AG08396 (cell line): Measurements from ENCODE around the gene METTL13.

Experiments
- DNase-seq: peaks from one replicate; pipeline ENCODE4 v3.0.0; 2012; ENCODE audit warnings: low spot score, mixed read lengths

The METTL13 gene

DNA sequence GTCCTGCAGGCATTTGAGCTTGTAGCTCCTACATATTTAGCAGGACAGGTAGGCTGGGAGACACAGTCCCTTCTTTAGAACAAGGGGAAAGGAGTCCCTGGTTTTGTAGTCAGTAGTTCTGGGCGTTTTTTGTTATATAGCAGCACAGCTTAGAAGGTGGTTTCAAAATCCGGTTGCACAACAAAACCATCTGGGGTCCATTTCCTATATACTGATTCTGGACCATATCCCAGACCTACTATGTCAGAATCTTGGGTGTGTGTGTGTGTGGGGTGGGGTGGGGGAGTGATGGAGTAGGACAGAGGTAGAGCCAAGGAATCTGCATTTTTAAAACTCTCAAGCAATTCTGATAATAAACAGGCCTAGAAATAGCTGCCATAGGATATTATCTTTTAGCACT is 21.6 kb downstream of the METTL13 start:
- DNase-seq = no peak

DNA sequence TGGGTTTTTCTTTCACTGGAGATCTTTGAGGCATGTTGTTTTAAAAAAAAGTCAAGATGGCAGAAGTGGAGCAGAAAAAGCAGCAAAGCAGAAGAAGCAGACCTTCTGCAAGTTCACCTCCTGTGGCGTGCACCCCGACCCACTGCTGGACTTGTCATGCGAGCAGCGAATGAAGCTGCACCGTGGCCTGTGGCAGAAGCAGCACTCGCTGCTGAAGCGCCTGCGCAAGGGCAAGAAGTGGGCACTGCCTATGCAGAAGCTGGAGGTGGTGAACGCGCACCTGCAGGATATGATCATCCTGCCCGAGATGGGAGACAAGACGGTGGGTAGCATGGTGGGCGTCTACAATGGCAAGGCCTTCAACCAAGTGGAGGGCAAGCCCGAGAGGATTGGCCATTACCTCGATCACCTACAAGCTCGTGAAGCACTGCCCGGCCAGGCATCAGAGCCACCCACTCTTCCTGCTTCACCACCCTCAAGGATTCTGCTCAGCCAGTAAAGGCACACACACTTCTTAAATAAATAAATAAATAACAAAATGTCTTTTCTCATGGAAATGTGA is 22.1 kb downstream of the METTL13 start:
- DNase-seq = no peak

DNA sequence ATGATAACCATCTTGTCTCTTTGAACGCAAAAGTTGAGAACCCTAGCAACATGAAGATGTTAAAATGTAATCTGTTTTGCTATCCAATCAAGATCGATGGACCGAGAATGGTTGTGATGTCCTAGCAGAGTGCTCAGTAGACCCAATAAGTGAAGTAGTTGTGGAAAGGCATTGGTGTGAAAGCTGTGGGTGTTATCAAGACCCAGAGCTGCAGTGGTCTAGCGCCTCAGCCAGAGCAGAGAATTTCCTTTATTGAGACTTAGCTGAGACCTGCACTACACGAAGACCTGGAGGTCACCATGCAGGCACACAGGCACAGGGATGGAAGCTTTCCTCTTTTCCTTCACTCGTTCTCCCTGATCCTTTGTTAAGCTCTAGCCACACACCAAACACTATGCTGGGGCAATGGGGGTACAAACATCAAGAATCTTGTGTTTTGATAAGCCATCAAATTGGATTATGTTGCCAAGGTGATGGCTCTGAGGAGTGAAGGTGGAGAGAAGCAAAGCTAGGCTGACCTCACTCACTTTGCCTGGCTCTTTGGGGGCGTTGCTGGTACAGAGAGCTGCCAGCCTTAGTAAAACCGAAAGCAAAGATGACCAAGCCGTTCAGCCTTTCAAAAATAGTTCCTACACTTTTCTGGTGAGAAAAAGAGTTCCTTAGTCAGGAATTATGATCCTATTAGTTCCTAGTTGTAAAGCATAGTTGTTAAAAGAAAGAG is 24.1 kb downstream of the METTL13 start:
- peak; percentile 27 for DNase-seq

DNA sequence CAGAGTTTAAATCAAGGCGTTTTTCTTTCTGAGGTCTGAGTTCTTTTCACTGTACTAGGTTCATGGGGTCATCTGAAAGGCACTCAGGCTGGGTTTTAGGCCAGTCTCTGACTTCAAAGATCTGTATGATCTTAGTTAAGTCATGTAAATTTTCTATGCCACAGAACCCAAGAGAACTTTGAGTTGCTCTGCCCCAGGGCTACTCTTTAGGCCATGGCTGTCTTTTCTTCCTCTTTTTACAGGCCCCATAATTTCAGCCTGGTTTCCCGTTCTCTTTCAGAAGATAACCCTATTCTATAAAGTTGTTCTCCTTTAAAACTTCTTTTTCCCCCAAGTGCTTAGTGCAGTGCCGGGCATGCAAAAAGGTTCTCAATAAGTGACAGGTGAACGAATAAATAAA is 26.1 kb downstream of the METTL13 start:
- no peak for DNase-seq

DNA sequence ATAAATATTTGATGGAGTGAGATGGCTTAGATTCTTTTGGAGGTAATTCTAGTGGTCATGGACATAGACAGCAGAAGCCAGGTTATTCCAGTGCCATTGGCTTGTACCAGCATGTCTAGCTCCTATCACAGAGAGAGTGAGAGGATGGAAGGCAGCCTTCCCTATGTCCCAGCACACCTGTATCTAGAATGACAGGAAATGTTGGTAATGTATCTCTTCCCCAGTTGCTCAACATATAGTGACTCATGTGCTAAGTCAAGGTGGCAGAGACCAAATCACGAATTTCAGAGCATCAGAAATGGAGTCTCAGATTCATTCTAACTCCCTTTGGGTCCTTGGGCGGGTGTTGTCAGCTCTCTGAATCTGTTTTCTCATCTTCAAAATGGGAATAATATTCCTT is 28.4 kb downstream of the METTL13 start:
- DNase-seq = no peak

DNA sequence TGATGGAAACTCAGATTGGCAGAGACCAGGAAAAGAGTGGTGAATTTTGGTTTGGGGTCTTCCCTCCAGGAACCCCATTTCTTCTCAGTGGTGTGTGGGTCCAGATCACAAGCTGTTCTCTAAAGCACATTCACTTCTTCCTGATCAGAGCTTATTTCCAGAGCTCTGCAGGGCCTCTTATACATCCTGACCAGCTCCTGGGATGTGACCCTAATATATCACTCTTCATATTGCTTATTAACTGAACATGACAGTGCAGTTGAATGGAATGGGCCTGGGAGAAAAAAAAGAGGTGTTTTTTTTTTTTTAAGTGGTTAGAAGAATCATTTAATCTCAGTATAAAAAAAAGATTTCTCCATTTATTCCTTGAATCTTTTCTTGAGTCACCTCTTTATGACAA is 30.2 kb downstream of the METTL13 start:
- no peak for DNase-seq

DNA sequence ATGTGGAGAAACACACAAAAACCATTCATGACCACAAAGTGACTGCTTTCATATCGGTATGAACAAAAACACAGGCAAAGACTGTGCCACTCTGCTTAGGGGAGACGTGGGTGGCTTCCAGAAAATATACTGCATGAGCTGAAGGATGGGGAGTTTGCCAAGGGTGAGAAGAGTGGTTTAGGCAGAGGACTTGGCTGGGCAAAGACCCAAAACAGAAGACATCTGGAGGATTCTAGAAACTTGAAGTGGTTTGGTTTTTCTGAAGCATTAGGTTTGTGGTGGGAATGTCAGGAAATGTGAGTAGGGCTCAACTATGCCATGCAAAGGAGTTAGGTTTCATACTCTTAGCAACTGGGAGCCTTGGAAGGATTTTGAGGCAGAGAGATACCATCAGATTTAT is 33.2 kb downstream of the METTL13 start:
- DNase-seq = peak; percentile 17

DNA sequence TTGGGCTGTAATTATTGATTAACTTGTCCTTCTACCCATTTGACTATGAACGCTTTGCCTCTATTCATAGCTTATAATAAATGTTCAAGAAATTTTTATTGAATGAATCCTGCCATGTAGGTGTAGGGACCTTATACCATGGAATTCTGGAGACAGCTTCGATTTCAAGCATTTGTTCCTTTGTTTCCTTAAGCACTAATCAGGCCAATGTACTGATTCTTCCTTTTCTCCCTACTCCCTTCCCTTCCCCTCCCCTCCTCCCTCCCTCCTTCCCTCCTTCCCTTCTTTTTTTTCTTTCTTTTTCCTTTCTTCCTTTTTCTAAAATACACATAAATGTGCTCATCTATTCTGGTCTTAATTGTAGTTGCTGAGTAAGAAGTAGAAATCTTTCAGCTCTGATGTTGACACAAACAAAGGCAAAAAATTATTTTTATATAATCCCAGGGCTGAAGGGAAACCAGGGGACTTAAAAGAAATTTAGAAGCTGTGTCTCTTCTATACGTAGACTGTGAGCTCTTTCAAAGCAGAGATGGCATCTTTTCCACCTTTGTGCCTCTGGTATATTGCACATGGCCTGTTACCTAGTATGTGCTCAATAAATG is 34.9 kb downstream of the METTL13 start:
- no peak for DNase-seq

DNA sequence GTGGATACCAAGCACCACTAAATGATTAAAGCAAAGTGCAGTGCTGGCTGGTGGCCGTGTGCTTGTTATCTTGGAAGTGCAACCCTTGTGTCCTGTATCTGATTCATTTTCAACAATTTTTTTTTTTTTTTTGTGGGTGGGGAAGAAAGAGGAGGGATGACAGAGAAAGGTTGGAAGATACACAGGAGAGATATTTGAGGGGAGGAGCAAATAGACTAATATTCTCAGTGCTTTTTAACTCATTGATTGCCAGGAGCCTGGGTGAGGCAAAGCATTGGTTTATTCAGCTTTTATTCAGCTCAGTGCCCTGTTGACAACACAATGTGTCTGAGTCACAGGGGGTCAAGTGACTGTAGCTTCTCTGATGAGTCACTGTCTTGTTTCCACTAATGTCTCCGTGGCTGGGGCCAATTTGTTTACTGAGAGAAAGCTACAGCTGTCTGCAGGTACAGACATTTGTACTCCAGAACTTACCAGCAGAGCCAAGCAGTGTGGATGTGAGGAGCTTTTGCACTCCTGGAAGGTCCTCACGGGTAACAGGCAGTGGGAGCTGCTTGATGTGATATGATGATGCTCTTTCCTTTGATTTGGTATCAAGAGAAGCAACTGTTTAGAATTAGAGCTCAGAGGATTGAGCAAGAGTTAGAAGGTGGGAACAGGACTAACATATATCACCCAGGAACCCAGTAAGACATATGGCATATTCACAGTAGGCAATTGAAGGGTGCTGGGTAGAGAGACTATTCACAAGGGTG is 36.2 kb downstream of the METTL13 start:
- peak; percentile 68 for DNase-seq

DNA sequence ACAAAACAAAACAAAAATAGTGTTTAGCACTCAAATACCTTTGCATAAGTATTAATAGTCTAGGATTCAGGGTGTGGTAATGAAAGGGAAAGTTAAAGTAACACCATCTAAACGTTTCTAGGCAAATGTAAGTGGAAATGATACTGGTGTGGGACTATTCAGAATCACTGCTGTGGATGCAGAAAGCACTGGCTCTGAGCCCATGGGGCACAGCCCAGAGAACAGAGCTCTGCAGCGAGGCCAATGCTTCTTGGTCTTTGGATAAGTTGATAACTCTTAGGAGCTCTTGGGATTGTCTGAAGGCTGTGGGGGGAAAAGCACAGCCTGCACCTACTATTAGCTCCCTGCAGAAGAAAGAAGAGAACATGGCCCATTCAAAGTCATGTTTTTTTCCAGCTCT is 38.5 kb downstream of the METTL13 start:
- DNase-seq = no peak

DNA sequence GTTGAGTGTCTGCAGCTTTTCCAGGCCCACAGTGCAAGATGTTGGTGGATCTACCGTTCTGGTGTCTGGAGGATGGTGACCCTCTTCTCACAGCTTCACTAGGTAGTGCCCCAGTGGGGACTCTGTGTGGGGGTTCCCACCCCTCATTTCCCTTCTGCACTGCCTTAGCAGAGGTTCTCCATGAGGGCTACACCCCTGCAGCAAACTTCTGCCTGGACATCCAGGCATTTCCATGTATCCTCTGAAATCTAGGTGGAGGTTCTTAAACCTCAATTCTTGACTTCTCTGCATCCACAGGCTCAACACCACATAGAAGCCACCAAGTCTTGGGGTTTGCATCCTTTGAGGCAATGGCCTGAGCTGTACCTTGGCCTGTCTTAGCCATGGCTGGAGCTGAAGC is 45.5 kb downstream of the METTL13 start:
- no peak for DNase-seq

DNA sequence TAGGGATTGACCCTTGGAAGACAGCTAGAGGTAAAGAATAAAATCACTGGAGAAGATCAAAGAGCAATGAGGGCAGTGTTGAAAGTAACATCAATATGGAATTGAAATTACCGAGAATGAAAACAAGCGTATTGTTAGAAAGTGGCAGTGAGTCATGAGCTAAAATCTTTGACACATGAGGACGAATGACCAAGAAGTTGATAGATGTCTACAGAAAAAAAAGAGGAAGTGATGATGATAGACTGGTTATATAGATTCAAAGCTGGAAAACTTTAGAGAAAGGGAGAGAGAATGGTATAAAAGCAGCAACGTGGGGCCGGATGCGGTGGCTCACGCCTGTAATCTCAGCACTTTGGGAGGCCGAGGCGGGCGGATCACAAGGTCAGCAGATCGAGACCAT is 47.3 kb downstream of the METTL13 start:
- DNase-seq = no peak

DNA sequence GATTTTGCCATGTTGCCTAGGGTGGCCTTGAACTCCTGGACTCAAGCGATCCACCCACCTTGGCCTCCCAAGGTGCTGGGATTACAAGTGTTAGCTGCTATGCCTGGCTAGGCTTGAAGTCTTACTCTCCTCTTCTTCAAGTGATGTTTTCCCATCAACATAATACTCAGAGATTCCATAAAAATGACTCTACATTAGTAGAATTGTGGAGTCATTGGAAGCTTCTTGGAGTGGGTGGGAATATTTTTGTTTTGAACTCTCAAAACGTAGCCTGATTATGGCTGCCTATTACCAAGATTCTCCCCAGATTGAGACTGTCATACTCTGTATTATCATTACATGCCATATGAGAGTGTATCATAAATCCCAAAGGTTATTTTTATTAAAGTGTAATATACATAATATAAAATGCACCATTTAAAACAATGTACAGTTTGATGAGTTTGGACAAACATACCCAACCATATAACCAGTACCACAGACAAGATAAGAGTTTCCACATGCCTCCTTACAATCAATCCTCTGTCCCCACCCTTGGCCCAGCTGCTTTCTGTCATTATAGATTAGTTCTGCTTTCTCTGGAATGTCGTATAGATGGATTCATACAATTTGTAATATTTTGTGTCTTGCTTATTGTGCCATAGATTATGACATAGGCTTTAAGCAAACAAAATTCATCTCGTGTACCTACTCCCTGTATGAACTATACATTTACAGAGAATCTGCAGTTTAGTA is 51.8 kb downstream of the METTL13 start:
- no peak for DNase-seq

DNA sequence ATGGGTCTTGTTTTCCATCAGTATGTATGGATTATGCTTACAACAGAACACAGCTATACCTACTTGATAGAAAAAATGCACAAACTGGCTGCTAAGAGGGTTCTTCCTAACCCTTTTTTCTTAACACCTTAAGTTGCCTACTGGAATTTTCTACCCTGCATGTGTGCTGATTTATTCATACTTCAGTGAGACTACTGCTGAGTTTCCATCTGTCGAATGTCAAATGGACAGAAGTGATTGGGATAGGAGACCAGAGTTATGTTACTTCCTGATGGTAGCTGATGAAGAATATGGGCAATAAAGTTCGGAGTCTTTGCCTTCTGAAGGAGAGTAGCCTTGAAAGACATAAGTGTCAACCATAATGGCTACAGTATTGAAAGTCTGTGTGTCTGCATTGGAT is 53.4 kb downstream of the METTL13 start:
- no peak for DNase-seq

DNA sequence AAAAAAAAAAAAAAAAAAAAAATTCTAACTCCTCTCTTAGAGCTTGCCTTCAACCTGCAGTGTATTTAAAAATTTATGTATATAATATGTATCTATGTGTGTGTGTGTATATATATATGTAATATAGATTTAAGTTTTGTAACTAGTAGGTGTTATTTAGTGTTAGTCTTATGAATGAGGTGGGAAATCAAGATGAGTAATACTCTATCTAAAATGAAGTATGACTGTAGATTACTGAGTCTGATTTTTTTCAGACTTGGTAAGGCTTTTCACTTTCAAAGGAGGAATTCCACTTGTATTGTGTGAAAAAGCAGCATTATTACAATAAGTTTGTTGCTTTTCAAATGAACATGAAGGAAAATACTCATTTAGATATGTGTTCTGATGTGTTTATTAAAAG is 54.4 kb downstream of the METTL13 start:
- DNase-seq = no peak

DNA sequence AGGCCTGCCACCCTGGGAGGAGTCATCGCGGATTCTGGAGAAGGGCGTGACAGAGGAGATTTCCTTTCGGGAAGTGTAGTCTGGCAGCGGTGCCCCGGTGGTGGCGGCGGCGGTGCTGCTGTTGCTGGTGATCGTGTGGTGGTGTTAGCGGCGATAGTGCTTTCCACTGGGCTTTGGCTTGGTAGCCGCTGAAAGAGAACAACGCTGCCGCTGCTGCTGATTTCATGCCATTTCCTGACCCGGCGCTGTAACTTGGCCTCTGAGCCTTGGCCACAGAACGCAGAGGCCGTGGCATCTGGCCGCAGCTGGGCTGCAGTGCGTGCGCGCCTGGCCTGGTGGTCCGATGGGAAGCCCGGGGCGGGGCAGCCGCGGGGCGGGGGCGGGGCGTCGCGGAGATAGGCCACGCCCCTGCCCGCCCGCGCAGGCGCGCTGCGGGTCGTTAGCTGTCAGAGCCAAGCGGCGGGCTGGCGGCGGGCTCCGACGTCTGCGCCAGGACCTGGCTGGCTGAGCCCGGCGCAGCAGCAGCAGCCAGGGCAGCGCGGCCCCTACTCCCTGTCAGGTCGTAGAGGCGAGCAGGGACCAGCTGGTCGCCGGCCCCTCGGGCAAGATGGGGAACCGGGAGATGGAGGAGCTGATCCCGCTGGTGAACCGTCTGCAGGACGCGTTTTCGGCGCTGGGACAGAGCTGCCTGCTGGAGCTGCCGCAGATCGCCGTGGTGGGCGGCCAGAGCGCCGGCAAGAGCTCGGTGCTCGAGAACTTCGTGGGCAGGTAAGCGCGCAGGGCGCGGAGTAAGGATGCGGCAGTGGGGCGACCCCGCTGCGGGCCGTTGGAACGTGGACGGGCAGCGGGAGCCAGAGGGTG is 59.8 kb downstream of the METTL13 start, which contains the start of gene DNM3:
Gene DNM3 (plus strand): TSS at position 449 of the 861 bp plus-strand sequence. CDS start 159 bp downstream, at position 608.
- peak; percentile 95 for DNase-seq

DNA sequence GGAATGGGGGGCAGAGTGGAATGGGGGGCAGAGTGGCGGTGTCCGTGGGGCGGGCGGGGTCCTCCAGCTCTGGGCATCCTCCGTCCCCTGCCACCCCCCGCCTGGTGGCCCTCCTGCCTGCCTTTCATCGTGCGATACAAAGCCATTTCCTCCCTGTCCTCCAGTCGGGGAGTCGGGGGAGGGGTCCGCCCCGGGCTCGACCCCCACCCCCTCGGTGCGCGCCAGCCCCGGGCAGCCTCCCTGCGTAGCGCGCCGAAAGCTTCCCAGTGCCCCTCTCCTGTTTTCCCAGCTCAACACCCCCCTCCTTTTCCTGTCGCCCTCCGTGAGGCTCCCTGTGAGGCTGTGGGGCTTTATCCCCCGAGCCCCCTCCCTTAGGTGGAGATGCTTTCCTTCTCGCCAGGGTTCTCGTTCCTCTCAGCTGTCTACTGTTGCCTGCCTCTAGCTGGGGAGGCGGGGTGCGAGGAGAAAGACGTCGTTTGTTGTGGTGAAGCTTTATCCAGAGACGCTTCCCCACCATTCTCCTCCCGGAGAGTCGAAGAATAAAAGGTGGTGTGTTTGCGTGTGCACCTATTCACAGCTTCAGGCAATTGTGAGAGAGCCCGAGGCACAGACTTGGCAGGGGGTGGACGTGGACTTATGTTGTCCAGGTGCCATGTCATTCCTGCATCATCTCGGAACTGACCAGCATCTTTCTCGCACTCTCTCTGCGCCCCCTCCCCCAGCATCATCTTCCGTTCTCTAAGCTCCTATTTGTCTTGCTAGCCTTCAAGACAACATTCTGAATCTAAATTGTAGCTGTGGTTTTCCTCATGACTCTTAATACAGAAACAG is 60.7 kb downstream of the METTL13 start:
- peak; percentile 31 for DNase-seq

DNA sequence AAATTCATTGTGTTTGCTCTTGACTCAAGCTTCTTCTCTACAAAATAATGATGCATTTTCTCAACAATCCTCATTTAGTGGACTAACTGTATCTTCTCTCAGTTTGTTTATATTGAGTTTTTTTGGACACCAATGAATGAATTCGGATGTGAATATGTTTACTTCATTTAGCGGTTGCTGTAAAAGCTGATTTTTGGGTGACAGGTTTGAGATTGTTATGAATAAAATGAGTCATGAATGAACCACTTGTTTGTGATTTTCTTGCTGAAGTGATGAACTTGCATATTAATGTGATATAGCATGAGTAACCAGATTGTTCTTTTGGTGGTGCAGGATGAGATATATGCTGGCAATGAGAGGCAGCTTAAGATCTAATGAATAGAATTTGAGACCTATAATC is 62.9 kb downstream of the METTL13 start:
- DNase-seq = no peak

DNA sequence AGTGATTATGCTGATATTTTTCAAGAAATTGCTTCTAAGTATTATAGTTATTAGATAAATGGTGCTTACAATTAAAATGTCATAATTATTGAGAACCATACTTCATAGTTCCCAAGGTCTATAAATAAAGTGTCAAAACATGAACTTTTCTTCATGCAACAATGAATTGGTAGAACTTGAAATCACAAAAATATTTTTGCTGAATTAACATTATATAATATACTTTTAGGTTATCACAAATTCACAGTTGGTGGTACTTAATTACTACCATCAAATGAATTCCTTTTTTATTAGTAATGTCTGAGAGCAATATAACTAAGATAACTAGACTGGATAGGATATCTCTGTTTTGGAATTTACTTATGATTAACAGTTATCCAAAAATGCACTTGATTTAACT is 64.5 kb downstream of the METTL13 start:
- no peak for DNase-seq
